RWPE2 (cell line): ENCODE measurements around the gene ST7.

Experiments
- ATAC-seq: fragments of 200-7000 bp; cut with Tn5 transposase; 3 replicates; pipeline ENCODE4 v1.9.1; 2021; ENCODE audit warnings: low read depth
- DNase-seq: peaks from one replicate; pipeline ENCODE4 v3.0.0-alpha.2; 2020; ENCODE audit warnings: low spot score
- H3K27ac ChIP-seq: fragments of 450-650 bp; 2 replicates; pipeline ENCODE4 v1.5.1; 2017; ENCODE audit warnings: mild to moderate bottlenecking; ENCODE audit not compliant: poor library complexity, severe bottlenecking
- H3K27me3 ChIP-seq: fragments of 250-450 bp; sonication (Bioruptor Pico); 2 replicates; pipeline ENCODE4 v1.5.1; 2021; ENCODE audit warnings: mild to moderate bottlenecking, moderate library complexity; ENCODE audit not compliant: insufficient read depth, poor library complexity, severe bottlenecking
- H3K36me3 ChIP-seq: fragments of 250-450 bp; sonication (Bioruptor Pico); 2 replicates; pipeline ENCODE4 v1.5.1; 2020; ENCODE audit warnings: low read depth, mild to moderate bottlenecking, moderate library complexity
- H3K4me1 ChIP-seq: fragments of 250-450 bp; sonication (Bioruptor Pico); 2 replicates; pipeline ENCODE4 v1.5.1; 2021; ENCODE audit warnings: mild to moderate bottlenecking, moderate library complexity; ENCODE audit not compliant: insufficient read depth, poor library complexity, severe bottlenecking
- H3K4me3 ChIP-seq: fragments of 250-450 bp; sonication (Bioruptor Pico); 2 replicates; pipeline ENCODE4 v1.5.1; 2021; ENCODE audit warnings: mild to moderate bottlenecking, moderate library complexity; ENCODE audit not compliant: severe bottlenecking
- H3K9me3 ChIP-seq: fragments of 250-450 bp; sonication (Bioruptor Pico); 2 replicates; pipeline ENCODE4 v1.5.1; 2021; ENCODE audit warnings: mild to moderate bottlenecking, moderate library complexity; ENCODE audit not compliant: severe bottlenecking
- TF ChIP-seq, protein P1 (sequence below): fragments of 450-650 bp; IDR thresholded peaks from one replicate; pipeline ENCODE4 v1.5.1; 2017; ENCODE audit warnings: mild to moderate bottlenecking, moderate library complexity; ENCODE audit not compliant: poor library complexity, severe bottlenecking

Gene ST7

DNA sequence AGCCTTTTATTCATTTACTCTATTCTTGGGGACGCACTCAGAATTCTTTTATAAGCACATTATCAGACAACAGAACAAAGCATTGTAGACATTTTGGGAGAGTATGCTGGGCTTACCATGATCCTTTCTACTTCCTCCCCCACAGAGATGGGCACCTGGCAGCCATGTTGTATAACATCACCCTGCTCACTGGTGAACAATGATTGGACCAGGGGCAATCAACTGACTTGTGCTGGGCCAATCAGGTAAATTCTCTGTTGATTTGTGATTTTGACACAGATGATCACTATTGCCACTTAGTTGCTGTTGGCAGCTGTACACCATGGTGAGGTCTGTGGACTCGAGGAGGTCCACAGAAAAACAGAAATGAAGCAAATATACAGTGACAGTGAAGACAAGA lies 325.9 kb downstream of the ST7 start:
- Histone ChIP-seq H3K36me3 (no peaks in the 10 kb centered on the region), H3K27ac (no peak overlapping the region), H3K9me3 (no peaks in the 10 kb centered on the region), H3K4me1 (peaks cover 2% of the 10 kb centered on the region), H3K27me3 (no peaks in the 10 kb centered on the region), H3K4me3 (no peak overlapping the region)
- TF ChIP-seq, protein P1, sequence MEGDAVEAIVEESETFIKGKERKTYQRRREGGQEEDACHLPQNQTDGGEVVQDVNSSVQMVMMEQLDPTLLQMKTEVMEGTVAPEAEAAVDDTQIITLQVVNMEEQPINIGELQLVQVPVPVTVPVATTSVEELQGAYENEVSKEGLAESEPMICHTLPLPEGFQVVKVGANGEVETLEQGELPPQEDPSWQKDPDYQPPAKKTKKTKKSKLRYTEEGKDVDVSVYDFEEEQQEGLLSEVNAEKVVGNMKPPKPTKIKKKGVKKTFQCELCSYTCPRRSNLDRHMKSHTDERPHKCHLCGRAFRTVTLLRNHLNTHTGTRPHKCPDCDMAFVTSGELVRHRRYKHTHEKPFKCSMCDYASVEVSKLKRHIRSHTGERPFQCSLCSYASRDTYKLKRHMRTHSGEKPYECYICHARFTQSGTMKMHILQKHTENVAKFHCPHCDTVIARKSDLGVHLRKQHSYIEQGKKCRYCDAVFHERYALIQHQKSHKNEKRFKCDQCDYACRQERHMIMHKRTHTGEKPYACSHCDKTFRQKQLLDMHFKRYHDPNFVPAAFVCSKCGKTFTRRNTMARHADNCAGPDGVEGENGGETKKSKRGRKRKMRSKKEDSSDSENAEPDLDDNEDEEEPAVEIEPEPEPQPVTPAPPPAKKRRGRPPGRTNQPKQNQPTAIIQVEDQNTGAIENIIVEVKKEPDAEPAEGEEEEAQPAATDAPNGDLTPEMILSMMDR = no peak
- ATAC-seq (no peak), DNase-seq (no peak)
